DND-41 (cell line): Measurements from ENCODE around the gene CDS1.

Source experiments
- ATAC-seq: fragments of 200-7000 bp; cut with Tn5 transposase; 3 replicates; pipeline ENCODE4 v1.9.1; 2021; ENCODE audit warnings: low read depth; ENCODE audit not compliant: insufficient read depth
- DNase-seq: peaks from one replicate; pipeline ENCODE4 v3.0.0-alpha.2; 2020
- H2AFZ ChIP-seq: 2 replicates; pipeline ENCODE4 v1.6.0; 2012; ENCODE audit warnings: low read depth, low read length
- H3K27ac ChIP-seq: 2 replicates; pipeline ENCODE4 v1.5.1; 2012; ENCODE audit warnings: low read length, inconsistent platforms
- H3K27me3 ChIP-seq: fragments of 200-600 bp; sonication (generic); 2 replicates; pipeline ENCODE4 v1.6.0; 2012; ENCODE audit warnings: low read length, mild to moderate bottlenecking, inconsistent platforms; ENCODE audit not compliant: insufficient read depth, poor library complexity
- H3K36me3 ChIP-seq: 2 replicates; pipeline ENCODE4 v1.5.1; 2012; ENCODE audit warnings: low read length, inconsistent platforms; ENCODE audit not compliant: insufficient read depth
- H3K4me1 ChIP-seq: 2 replicates; pipeline ENCODE4 v1.5.1; 2012; ENCODE audit warnings: mild to moderate bottlenecking, low read length; ENCODE audit not compliant: insufficient read depth
- H3K4me2 ChIP-seq: 2 replicates; pipeline ENCODE4 v1.6.0; 2012; ENCODE audit warnings: mild to moderate bottlenecking, moderate library complexity, low read length, inconsistent platforms; ENCODE audit not compliant: insufficient read depth
- H3K4me3 ChIP-seq, 2 experiments: fragments of 200-600 bp in 1 of 2; shearing (Covaris generic) in 1 of 2; 2 replicates each; pipeline ENCODE4 v1.5.1; 2012 to 2016; ENCODE audit warnings: inconsistent platforms in 2 of 2, low read length in 2 of 2, mild to moderate bottlenecking in 2 of 2, low read depth in 1 of 2, moderate library complexity in 1 of 2
- H3K79me2 ChIP-seq: 2 replicates; pipeline ENCODE4 v1.6.0; 2012; ENCODE audit warnings: low read length, inconsistent platforms; ENCODE audit not compliant: insufficient read depth
- H3K9ac ChIP-seq: 2 replicates; pipeline ENCODE4 v1.6.0; 2012; ENCODE audit warnings: low read depth, mild to moderate bottlenecking, inconsistent platforms, low read length, moderate library complexity
- H3K9me3 ChIP-seq: 2 replicates; pipeline ENCODE4 v1.5.1; 2012; ENCODE audit warnings: low read length, moderate library complexity, mild to moderate bottlenecking, inconsistent platforms; ENCODE audit not compliant: insufficient read depth, severe bottlenecking
- H4K20me1 ChIP-seq: 2 replicates; pipeline ENCODE4 v1.6.0; 2012; ENCODE audit warnings: low read length; ENCODE audit not compliant: insufficient read depth
- EZH2 ChIP-seq: IDR thresholded peaks from 3 replicates; pipeline ENCODE4 v1.6.1; 2012; ENCODE audit warnings: borderline replicate concordance, low read depth, mild to moderate bottlenecking, moderate library complexity, low read length, inconsistent platforms; ENCODE audit not compliant: severe bottlenecking
- TF ChIP-seq, protein P1 (sequence below): IDR thresholded peaks from 2 replicates; pipeline ENCODE4 v1.5.1; 2012; ENCODE audit warnings: borderline replicate concordance, low read length, moderate library complexity, mild to moderate bottlenecking; ENCODE audit not compliant: poor library complexity, severe bottlenecking; ENCODE audit errors: extremely low read depth

The CDS1 gene

DNA sequence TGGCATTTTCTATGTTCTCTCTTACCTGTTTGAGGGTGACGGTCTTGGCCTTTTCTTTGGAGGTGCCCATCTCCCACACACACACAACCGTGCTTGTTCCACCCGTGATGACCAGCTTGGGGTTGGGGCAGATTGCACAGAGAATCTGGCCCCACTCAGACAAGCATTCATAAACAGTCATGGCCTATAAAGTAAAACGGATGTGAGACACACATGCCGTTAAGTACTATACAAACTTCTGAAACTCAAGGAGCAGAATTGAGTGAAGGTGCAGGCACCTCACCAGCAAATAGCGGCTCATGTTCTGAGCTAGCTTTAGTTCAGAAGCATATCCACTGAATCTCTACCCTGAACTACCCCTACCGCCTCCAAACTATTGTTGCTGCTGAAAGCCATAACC is 107.6 kb downstream of the CDS1 start:
- no peak overlapping the region for H3K27ac ChIP-seq
- H4K20me1 ChIP-seq, result no peaks in the 10 kb centered on the region
- no peaks in the 10 kb centered on the region for H3K27me3 ChIP-seq
- no peaks in the 10 kb centered on the region for H3K9me3 ChIP-seq
- no peak overlapping the region for H3K4me3 ChIP-seq
- TF ChIP-seq EZH2, result no peak
- TF ChIP-seq, protein P1, sequence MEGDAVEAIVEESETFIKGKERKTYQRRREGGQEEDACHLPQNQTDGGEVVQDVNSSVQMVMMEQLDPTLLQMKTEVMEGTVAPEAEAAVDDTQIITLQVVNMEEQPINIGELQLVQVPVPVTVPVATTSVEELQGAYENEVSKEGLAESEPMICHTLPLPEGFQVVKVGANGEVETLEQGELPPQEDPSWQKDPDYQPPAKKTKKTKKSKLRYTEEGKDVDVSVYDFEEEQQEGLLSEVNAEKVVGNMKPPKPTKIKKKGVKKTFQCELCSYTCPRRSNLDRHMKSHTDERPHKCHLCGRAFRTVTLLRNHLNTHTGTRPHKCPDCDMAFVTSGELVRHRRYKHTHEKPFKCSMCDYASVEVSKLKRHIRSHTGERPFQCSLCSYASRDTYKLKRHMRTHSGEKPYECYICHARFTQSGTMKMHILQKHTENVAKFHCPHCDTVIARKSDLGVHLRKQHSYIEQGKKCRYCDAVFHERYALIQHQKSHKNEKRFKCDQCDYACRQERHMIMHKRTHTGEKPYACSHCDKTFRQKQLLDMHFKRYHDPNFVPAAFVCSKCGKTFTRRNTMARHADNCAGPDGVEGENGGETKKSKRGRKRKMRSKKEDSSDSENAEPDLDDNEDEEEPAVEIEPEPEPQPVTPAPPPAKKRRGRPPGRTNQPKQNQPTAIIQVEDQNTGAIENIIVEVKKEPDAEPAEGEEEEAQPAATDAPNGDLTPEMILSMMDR, result no peak
- no peaks in the 10 kb centered on the region for H3K36me3 ChIP-seq
- H2AFZ ChIP-seq, result no peak overlapping the region
- no peak overlapping the region for H3K4me2 ChIP-seq
- no peak overlapping the region for H3K9ac ChIP-seq
- H3K4me1 ChIP-seq, result no peaks in the 10 kb centered on the region
- ATAC-seq, result no peak
- DNase-seq, result no peak
- H3K79me2 ChIP-seq, result no peaks in the 10 kb centered on the region

DNA sequence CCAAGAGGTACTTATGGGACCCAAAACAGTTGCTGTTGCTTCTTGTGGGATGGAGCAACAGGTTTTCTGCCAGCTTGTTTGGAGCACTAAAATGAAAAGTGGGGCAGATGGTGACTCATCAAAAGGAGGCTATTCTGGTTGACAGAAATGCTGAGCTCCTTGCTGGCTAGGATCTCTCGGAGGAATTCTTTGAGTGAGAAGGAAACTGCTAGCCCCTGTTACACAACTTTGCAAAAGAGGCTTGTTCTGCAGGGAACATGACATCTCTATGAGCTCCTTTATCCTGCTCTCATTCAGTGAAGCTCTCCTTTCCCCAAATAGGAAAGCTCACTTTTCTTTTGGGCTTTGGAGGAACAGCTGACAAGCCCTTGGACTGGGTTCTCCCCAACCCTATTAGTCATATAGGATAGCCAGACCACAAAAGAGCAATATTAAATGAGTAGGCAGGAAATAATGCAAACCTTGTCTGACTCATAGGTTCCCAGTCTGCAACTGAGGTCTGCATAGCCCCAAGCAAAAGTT is 108.3 kb downstream of the CDS1 start:
- Histone ChIP-seq H3K4me3 (no peak overlapping the region), H3K9me3 (no peaks in the 10 kb centered on the region), H3K27me3 (no peaks in the 10 kb centered on the region), H2AFZ (no peak overlapping the region), H3K4me1 (no peaks in the 10 kb centered on the region), H3K79me2 (no peaks in the 10 kb centered on the region), H3K36me3 (no peaks in the 10 kb centered on the region), H4K20me1 (no peaks in the 10 kb centered on the region), H3K27ac (no peak overlapping the region), H3K9ac (no peak overlapping the region), H3K4me2 (no peak overlapping the region)
- TF ChIP-seq, protein P1, result no peak
- TF ChIP-seq EZH2, result no peak
- no peak for ATAC-seq
- no peak for DNase-seq

DNA sequence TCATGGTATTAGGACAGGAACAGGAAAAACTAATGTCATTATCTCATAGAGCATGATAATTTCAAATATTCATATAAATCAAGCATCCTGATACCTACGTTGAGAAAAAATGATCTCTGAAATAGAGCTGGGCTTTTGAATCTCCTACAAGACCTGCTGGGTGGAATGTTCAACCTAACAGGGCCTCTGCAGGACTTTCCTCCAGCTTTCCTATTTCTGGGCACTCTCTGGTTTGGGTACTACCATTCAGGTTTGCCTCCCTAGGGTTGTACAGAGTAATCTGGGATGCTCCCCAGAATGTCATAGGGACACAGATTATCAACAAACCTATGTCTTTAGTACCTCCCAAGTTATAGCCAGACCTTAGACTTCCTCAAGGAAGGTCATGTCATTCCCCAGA is 108.9 kb downstream of the CDS1 start:
- Histone ChIP-seq H3K27ac (no peak overlapping the region), H4K20me1 (no peaks in the 10 kb centered on the region), H3K9me3 (no peaks in the 10 kb centered on the region), H3K4me2 (no peak overlapping the region), H3K9ac (no peak overlapping the region), H3K4me3 (no peak overlapping the region), H2AFZ (no peak overlapping the region), H3K36me3 (no peaks in the 10 kb centered on the region), H3K4me1 (no peaks in the 10 kb centered on the region), H3K27me3 (no peaks in the 10 kb centered on the region), H3K79me2 (no peaks in the 10 kb centered on the region)
- DNase-seq, result no peak
- ATAC-seq, result no peak
- TF ChIP-seq, protein P1, result no peak
- TF ChIP-seq EZH2, result no peak

DNA sequence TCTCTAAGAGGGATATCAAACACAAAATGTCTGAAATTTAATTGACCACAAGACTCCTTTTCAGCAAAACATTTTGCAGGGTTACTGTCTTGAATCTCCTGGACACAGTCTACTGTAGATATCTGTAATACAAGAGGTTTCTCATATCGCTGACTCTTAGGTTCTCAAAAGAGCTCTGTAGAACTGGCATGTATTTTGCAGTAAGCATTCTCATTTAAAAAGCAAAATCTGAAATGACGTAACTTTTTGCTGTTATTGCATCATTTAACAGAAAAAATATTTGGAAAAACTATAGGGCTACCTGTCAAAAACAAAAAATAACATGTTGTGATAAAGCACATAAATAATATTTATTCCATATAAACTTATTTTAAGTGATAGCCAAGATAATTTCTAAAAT is 114.2 kb downstream of the CDS1 start:
- no peak overlapping the region for H2AFZ ChIP-seq

More for the DNA sequence above, 114.2 kb downstream of the CDS1 start:
- TF ChIP-seq EZH2, result no peak
- TF ChIP-seq, protein P1, result no peak
- H4K20me1 ChIP-seq, result no peaks in the 10 kb centered on the region
- no peaks in the 10 kb centered on the region for H3K27me3 ChIP-seq
- H3K79me2 ChIP-seq, result no peaks in the 10 kb centered on the region
- H3K27ac ChIP-seq, result no peak overlapping the region
- DNase-seq (no peak), ATAC-seq (no peak)
- H3K9ac ChIP-seq, result no peak overlapping the region
- H3K4me1 ChIP-seq, result no peaks in the 10 kb centered on the region
- H3K9me3 ChIP-seq, result no peaks in the 10 kb centered on the region
- H3K4me3 ChIP-seq, result no peak overlapping the region
- H3K4me2 ChIP-seq, result no peak overlapping the region
- H3K36me3 ChIP-seq, result no peaks in the 10 kb centered on the region
